GM21367 (cell line): Measurements from ENCODE around the gene SHFL.
A peak's percentile ranks its signal among the peaks of the same experiment; 100 is the strongest.

Experiments
- ATAC-seq: cut with Tn5 transposase; IDR thresholded peaks from one replicate; pipeline ENCODE4 v1.9.1; 2021; ENCODE audit not compliant: unreplicated experiment

Gene SHFL

GRCh38 chr19:10087296-10088061 lies 1.4 kb downstream of the SHFL start:
- ATAC-seq, result no peak

GRCh38 chr19:10088949-10089554 lies 2.9 kb downstream of the SHFL start:
- ATAC-seq, result no peak

- no peak for ATAC-seq
Observed at GRCh38 chr19:10089801-10090375, 3.8 kb downstream of the SHFL start.

GRCh38 chr19:10091370-10091687 lies 5.2 kb downstream of the SHFL start:
- ATAC-seq, result no peak

GRCh38 chr19:10091895-10092641 lies 6.0 kb downstream of the SHFL start:
- no peak for ATAC-seq

- ATAC-seq, result no peak
Observed at GRCh38 chr19:10092648-10093294, 6.7 kb downstream of the SHFL start.

GRCh38 chr19:10093295-10094186 lies 7.4 kb downstream of the SHFL start:
- no peak for ATAC-seq

GRCh38 chr19:10095622-10095947 lies 9.5 kb downstream of the SHFL start:
- ATAC-seq, result no peak

GRCh38 chr19:10095948-10096614 lies 10.0 kb downstream of the SHFL start:
- no peak for ATAC-seq

- no peak for ATAC-seq
Observed at GRCh38 chr19:10096615-10096963, 10.5 kb downstream of the SHFL start.

- ATAC-seq, result no peak
Observed at GRCh38 chr19:10100163-10100785, 14.2 kb downstream of the SHFL start.

GRCh38 chr19:10102787-10103236 lies 16.7 kb downstream of the SHFL start:
- ATAC-seq, result no peak

- no peak for ATAC-seq
Observed at GRCh38 chr19:10104130-10104513, 18.0 kb downstream of the SHFL start.

- peak; percentile 34 for ATAC-seq
Observed at GRCh38 chr19:10104665-10105508, 18.8 kb downstream of the SHFL start.

GRCh38 chr19:10105509-10106099 lies 19.5 kb downstream of the SHFL start:
- no peak for ATAC-seq

GRCh38 chr19:10106100-10106936 lies 20.2 kb downstream of the SHFL start, which contains the start of gene PPAN:
PPAN (plus strand) TSS chr19:10106362; CDS start chr19:10106395, 33 bp downstream.
- peak; percentile 42 for ATAC-seq

- no peak for ATAC-seq
Observed at GRCh38 chr19:10107254-10107653, 21.1 kb downstream of the SHFL start.
